MM.1S (cell line): ENCODE data around the gene OXCT1.
A peak's percentile ranks its signal among the peaks of the same experiment; 100 is the strongest.

ENCODE experiments used
- DNase-seq: peaks from one replicate; pipeline ENCODE4 v3.0.0-alpha.2; 2015
- H2AFZ ChIP-seq: fragments of 300-600 bp; sonication (generic); 2 replicates; pipeline ENCODE4 v1.6.0; 2016; ENCODE audit warnings: antibody characterized with exemption, low read length
- H3F3A ChIP-seq: fragments of 300-600 bp; sonication (generic); 2 replicates; pipeline ENCODE4 v1.6.1; 2016; ENCODE audit warnings: mild to moderate bottlenecking, antibody characterized with exemption, low read length, moderate library complexity, mixed read lengths; ENCODE audit not compliant: insufficient read depth
- H3K27ac ChIP-seq: fragments of 300-600 bp; sonication (generic); 2 replicates; pipeline ENCODE4 v1.5.1; 2016; ENCODE audit warnings: mild to moderate bottlenecking, low read length
- H3K27me3 ChIP-seq: fragments of 300-600 bp; sonication (generic); replicated peaks from 2 replicates; pipeline ENCODE4 v1.6.0; 2016; ENCODE audit warnings: low read length; ENCODE audit not compliant: insufficient read depth
- H3K36me3 ChIP-seq: fragments of 300-600 bp; sonication (generic); replicated peaks from 2 replicates; pipeline ENCODE4 v1.6.1; 2016; ENCODE audit warnings: mild to moderate bottlenecking, low read length, mixed read lengths; ENCODE audit not compliant: insufficient read depth
- H3K4me1 ChIP-seq: fragments of 300-600 bp; sonication (generic); 2 replicates; pipeline ENCODE4 v1.6.1; 2016; ENCODE audit warnings: low read length, mixed read lengths
- H3K4me2 ChIP-seq: fragments of 300-600 bp; sonication (generic); 2 replicates; pipeline ENCODE4 v1.6.0; 2016; ENCODE audit warnings: low read depth, low read length
- H3K4me3 ChIP-seq: fragments of 300-600 bp; sonication (generic); 2 replicates; pipeline ENCODE4 v1.5.1; 2016; ENCODE audit warnings: low read length, mixed read lengths
- H3K79me2 ChIP-seq: fragments of 300-600 bp; sonication (generic); 2 replicates; pipeline ENCODE4 v1.6.1; 2016; ENCODE audit warnings: mixed run types, low read length, mixed read lengths
- H3K9ac ChIP-seq: fragments of 300-600 bp; sonication (generic); 2 replicates; pipeline ENCODE4 v1.6.1; 2016; ENCODE audit warnings: low read length, mixed read lengths
- H3K9me2 ChIP-seq: fragments of 300-600 bp; sonication (generic); replicated peaks from 2 replicates; pipeline ENCODE4 v1.6.1; 2016; ENCODE audit warnings: mild to moderate bottlenecking, low read length, mixed read lengths; ENCODE audit not compliant: insufficient read depth
- H3K9me3 ChIP-seq: fragments of 300-600 bp; sonication (generic); replicated peaks from 2 replicates; pipeline ENCODE4 v1.6.1; 2016; ENCODE audit warnings: mild to moderate bottlenecking, low read length, mixed read lengths; ENCODE audit not compliant: insufficient read depth
- H4K20me1 ChIP-seq: fragments of 300-600 bp; sonication (generic); 2 replicates; pipeline ENCODE4 v1.6.1; 2016; ENCODE audit warnings: mild to moderate bottlenecking, low read length, moderate library complexity, mixed read lengths; ENCODE audit not compliant: insufficient read depth
- CTCF ChIP-seq: fragments of 300-600 bp; sonication (generic); IDR thresholded peaks from 2 replicates; pipeline ENCODE4 v1.5.1; 2016; ENCODE audit warnings: antibody characterized with exemption, low read length, mixed read lengths
- EZH2 ChIP-seq: fragments of 300-600 bp; sonication (generic); optimal IDR thresholded peaks from 2 replicates; pipeline ENCODE3; 2017; ENCODE audit warnings: low read depth, mild to moderate bottlenecking, antibody characterized with exemption, low read length, mixed read lengths
- EZH2phosphoT487 ChIP-seq: fragments of 300-600 bp; sonication (generic); IDR thresholded peaks from 2 replicates; pipeline ENCODE4 v1.6.1; 2018; ENCODE audit warnings: antibody characterized with exemption, low read length

OXCT1 gene

GRCh38 chr5:41772785-41773442 is 97.3 kb downstream of the OXCT1 start:
- TF ChIP-seq EZH2 (no peak), EZH2phosphoT487 (no peak), CTCF (no peak)
- no peak overlapping the region for H3K9ac ChIP-seq

GRCh38 chr5:41772056-41772455 is 98.2 kb downstream of the OXCT1 start:
- no peak overlapping the region for H2AFZ ChIP-seq
- H3K9me3 ChIP-seq: no peaks in the 10 kb centered on the region
- no peak overlapping the region for H3K27ac ChIP-seq
- H3K27me3 ChIP-seq: no peaks in the 10 kb centered on the region
- peaks cover 20% of the 10 kb centered on the region for H3K4me1 ChIP-seq
- no peaks in the 10 kb centered on the region for H3K36me3 ChIP-seq
- H3K9ac ChIP-seq: no peak overlapping the region
- no peak for DNase-seq
- H3K9me2 ChIP-seq: no peaks in the 10 kb centered on the region
- no peak overlapping the region for H3K4me3 ChIP-seq
- no peak overlapping the region for H3K4me2 ChIP-seq
- H3F3A ChIP-seq: no peaks in the 10 kb centered on the region; the same call in 1 of the 2 replicates
- TF ChIP-seq EZH2phosphoT487 (no peak), EZH2 (no peak), CTCF (no peak)
- no peaks in the 10 kb centered on the region for H3K79me2 ChIP-seq
- no peaks in the 10 kb centered on the region for H4K20me1 ChIP-seq

More at GRCh38 chr5:41772785-41773442, 97.3 kb downstream of the OXCT1 start:
- no peaks in the 10 kb centered on the region for H3K79me2 ChIP-seq
- H3K27me3 ChIP-seq: no peaks in the 10 kb centered on the region
- no peak overlapping the region for H3K4me2 ChIP-seq
- H3K9me2 ChIP-seq: no peaks in the 10 kb centered on the region
- no peaks in the 10 kb centered on the region; the same call in 1 of the 2 replicates for H3F3A ChIP-seq
- H3K36me3 ChIP-seq: no peaks in the 10 kb centered on the region
- no peaks in the 10 kb centered on the region for H3K9me3 ChIP-seq
- H4K20me1 ChIP-seq: no peaks in the 10 kb centered on the region
- no peak for DNase-seq
- no peak overlapping the region for H2AFZ ChIP-seq
- no peak overlapping the region for H3K27ac ChIP-seq
- peaks cover 20% of the 10 kb centered on the region for H3K4me1 ChIP-seq
- no peak overlapping the region for H3K4me3 ChIP-seq

- peak overlapping the region; percentile 5; the same call in 1 of the 2 replicates for H3K4me2 ChIP-seq
- no peak overlapping the region for H3K9ac ChIP-seq
Observed at GRCh38 chr5:41770799-41771198, 99.4 kb downstream of the OXCT1 start.

More at GRCh38 chr5:41770799-41771198, 99.4 kb downstream of the OXCT1 start:
- no peaks in the 10 kb centered on the region for H3K36me3 ChIP-seq
- H3K9me3 ChIP-seq: no peaks in the 10 kb centered on the region
- H3K4me3 ChIP-seq: no peak overlapping the region
- no peak overlapping the region for H2AFZ ChIP-seq
- TF ChIP-seq CTCF (no peak), EZH2 (no peak), EZH2phosphoT487 (no peak)
- no peak overlapping the region for H3K27ac ChIP-seq
- no peaks in the 10 kb centered on the region for H3K27me3 ChIP-seq
- H3K4me1 ChIP-seq: peaks cover 20% of the 10 kb centered on the region
- no peaks in the 10 kb centered on the region for H3K79me2 ChIP-seq
- peak; percentile 63 for DNase-seq
- H3F3A ChIP-seq: no peaks in the 10 kb centered on the region; the same call in 1 of the 2 replicates
- no peaks in the 10 kb centered on the region for H3K9me2 ChIP-seq
- H4K20me1 ChIP-seq: no peaks in the 10 kb centered on the region
